NCI-H82 treated with DMSO at 0.1 percent for 48 hours (cell line): Measurements from ENCODE around the gene CADPS.

Source experiments
- DNase-seq: peaks from one replicate; lab custom pipeline; 2025; ENCODE audit not compliant: unreplicated experiment; lab: John Stamatoyannopoulos, UW

The CADPS gene

DNA sequence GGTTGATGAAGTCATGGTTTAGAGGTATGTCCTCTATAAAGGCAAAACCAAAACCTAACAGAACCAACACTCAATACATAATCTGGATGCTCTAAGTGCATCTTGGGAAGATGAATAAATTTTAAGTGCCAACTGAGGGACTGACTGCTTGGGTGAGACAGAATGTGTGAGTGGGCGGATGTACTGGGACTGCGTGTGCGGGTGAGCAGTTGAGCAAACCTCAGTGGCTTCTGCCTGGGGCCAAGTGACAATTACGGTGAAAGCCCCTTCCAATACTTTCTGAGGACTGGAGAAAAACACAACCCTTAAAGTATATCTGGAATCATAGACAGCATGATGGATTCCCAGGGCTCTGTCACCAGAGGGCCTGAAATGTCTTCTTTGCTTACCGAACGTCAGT, 421.8 kb downstream of the CADPS start:
- DNase-seq, result no peak

DNA sequence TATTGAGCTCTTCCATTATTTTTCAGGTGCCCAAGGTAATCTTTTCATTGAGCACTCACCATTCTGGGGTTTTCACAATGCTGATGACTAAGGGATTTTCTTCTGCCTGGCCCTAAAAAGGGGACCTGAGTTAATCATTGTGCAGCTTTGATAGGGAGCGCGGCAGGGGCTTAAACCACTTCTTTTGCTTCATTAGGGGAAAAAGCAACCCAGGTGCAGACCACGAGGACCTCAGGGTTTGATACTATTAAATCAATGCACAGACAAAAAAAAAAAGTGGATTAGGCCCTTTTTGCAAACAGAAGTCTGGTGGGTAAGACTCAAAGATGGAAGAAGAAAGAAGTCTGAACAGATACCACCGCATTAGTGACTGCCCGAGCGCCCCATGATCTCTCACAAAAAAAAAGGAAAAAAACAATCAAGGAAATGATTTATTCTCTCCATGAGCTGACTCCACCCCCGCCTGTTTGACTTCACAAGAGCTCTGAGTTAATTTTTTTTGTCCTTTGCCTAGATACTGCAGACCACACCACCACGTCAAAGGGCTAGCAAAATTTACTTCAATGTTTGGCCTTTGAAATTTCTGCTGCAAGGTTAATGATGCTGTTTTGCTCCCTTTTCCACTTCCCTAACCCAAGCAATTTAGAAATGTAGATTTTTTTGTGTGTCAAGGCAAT, 423.9 kb downstream of the CADPS start:
- DNase-seq, result no peak

DNA sequence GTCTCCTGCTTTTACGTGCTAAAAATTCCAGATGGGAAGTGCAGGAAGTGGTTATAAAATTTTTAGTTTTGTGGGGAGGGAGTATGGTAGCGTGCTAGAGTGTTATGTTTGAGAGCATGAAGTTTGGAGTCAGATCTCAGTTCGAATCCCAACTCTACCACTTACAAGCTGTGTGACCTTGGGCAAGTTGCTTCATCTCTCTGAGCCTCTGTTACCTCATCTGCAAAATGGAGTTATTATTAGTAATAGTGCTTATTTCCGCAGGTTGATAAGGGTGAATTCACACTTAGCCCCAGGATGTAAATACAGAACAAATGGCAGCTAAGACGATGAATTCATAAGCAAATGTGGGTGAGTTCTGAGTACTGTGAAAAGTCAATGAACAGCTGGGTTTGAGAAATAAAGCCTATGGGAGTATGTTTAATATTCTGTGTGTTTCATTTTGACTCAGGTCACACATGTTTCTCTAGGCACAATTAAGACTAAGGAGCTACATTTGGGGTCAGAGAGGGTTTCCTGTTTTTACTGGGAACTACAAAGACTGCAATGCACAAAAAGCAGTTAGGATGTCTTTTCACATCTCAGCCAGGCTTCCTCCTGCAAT, 428.8 kb downstream of the CADPS start:
- DNase-seq, result no peak

DNA sequence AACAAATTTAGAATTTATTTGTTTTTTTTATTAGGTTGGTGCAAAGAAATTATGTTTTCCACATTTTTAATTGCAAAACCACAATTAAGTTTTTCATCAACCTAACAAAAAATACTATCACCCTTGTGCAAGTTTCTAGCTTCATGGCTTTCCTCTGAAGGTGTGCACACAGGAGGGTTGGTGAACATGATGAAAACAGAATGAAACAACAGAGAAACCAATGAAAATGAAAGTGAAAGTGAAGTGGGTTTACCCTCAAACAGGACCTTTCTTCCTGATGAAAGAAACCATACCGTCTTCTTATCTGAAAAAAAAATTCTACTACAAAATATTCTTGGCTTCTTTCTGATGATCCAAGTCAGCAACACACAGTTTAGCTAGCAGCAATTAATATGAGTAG, 429.9 kb downstream of the CADPS start:
- DNase-seq, result no peak

DNA sequence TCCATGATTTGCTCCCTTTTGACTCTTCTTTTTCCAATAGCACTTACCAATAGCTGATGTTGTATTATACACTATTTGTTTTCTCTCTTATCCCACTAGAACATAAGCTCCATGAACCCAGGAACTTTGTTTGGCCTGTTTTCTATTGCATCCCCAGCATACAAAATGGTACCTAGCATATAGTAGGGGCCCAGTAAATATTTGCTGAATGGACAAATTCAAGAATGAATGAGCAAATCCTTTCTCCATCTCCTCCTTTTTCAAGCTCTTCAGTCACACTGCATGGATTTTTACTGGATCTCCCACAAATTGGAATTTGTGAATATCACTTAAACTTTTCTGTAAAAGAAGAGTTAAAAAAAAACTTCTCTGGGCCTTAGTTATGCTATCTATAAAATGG, 435.2 kb downstream of the CADPS start:
- no peak for DNase-seq

DNA sequence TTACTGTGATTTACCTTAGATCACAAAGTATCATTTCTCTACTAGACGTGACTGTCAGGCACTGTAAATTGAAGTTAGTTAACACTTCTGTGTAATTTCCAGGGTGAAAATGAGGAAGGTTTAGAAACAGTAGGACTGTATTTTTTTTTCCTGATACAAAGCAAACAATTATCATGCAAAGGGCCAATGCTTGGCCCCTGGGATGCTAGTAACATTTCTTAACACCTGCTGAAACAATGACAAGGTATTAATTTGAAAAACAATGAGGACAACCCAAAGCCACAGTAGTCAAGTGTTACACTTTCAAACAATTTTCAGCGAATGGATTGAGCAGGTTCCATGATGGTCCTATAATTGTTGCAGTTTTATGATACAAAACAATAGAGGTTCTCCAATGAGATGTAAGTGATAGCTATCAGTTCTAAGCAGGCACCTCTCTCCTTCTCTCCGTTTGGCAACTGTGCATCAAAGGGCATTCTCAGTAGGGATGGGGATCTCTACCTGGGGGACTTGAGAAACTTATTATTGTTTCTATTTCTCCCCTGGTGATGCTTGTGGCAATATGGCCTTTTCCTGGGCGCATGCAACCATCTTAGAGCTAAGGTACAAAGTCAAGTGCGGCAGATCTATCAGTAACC, 435.9 kb downstream of the CADPS start:
- no peak for DNase-seq

DNA sequence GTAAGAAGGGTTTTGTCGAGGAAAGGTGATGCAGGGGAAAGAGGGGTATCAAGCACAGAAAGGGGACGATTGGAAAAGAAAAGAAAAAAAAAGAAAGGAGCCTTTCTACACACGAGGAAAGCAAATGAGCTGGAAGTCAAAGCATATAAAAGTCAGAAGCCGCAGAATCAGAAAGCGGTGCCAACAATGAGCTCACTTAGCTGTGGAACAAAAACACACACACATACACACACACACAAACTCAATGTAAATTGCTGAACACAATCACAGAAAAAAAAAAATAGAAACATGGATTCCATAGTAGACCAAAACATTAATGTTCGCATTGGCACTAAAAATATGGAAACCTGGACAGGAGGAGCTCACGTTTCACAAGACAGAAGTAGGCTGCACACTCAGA, 438.4 kb downstream of the CADPS start:
- no peak for DNase-seq

DNA sequence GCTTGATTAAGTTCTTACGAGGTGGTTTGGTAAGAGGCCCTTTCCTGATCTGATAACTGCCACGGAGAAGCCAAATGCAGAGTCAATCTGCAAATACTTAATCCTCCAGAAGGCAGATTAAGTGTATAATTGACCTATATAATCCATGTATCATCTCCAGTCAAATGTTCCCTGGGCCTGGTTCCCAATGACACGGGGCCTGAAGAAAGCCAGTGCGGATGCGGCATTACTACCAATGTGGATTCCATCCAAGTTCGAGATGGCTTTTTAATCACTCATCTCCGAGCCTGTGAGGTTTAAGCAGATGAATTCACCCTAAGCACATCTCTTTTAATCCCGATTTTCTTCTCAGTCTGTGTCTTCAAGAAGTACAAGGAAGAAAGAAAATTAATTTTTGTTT, 441.8 kb downstream of the CADPS start:
- DNase-seq, result peak; percentile 95

DNA sequence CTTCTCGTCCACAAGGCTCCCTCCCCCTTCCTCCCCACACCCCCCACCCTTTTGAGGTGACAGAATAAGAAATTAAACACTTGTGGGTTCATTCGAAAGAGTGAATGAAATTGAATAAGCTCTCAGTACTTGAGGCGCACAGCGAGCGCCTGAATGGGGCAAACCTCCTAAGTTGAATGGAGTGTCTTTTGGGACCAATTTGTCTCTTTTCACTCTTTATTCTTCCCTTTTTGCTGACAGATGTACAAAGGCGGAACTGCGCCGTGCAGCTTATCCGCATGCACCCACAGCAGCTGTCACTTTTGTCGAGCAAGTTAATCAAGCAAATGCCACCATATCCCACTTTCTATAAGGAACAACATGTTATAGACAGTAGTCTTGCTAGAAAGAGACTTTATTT, 454.0 kb downstream of the CADPS start:
- DNase-seq, result peak; percentile 44

DNA sequence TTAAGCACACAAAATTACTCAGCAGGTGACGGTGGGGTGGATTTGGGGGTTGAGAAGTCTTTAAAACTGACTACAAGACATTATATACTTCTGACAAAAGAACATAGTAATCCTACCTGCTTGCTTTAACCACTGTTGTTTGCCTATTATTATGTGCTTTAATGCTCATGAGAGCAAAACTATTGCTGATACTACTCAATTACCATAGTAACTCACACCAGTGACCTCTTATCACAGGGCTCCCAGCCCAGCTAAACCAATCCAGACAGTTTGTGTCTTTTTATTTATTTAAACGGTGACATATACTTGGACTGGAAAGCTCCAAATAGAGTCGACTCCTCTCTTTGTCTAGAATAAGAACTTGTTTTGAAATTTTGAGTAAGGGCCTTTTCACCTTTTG, 459.1 kb downstream of the CADPS start:
- DNase-seq, result no peak

DNA sequence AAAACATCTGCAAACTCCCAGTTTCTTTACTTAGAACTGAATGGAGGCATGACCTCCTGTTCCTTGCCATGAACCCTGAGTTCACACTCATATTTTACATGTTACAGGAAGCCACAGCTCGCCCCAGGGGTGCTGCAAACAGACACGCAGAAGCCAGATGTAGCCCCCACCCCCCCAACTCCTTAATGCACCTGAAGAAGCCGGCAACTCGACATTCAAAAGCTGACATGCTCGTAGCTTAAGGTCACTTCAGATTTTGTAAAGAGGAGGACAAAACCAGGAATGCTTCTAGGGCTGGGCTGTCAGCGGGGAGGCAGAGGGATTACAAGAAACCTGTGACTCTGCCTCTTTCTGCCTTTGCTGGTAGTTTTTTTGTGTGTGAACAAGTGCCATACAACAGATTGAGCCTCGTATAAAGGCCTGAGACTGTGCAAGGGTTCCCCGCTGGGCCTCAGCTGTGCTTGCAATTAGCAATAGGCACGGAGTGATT, 459.9 kb downstream of the CADPS start:
- no peak for DNase-seq

DNA sequence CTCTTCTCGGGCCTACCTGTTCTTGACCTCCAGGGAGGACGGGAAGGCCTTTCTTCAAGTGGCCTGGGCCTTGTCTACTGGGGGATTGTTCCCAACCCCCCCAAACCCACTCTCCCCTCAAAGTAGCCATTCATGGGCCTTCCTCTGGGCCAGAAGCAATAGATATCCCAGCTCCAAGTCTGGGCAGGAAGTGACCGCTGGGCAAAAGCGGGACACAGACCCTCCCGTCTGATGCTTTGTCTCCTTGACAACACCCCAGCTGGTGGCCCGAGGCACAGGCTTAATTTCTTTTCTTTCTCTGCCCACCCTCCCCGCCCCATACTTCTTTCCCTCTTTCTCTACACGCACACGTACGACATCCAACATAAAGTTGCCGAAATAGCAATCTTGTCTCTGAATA, 460.4 kb downstream of the CADPS start:
- no peak for DNase-seq

DNA sequence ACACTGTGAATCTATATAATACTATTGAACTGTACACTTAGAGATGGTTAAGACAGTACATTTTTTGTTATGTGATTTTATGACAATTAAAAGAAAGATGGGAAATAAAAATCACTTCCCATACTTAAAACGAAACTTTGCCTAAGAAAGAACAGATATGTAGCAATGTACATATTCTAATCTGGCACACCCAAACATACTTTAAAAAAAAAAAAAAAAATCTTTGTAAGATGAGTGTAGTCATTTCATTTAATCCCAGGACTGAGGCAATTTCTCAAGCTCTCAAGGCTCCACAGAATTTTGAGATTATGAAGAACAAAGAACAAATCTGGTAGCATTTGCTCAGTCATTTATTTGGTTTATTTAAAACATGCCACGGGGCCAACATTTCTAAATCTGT, 461.5 kb downstream of the CADPS start:
- no peak for DNase-seq

DNA sequence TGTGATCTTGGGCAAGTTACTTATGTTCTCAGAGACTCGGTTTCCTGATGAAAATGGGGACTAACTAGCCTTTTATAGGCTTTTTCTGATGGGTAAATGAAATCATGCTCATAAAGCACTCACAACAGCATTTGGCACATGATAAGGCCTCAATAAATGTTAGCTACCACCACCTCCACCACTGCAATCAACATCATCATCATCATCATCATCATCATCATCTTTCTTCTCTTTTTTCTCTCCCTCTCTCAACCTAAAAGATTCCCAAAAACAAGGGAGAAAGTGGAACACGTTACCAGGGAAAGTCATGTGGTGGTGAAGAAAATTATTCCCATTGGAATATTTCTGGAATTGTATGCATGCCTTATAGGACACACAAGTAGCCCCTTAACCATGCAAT, 468.3 kb downstream of the CADPS start:
- no peak for DNase-seq

DNA sequence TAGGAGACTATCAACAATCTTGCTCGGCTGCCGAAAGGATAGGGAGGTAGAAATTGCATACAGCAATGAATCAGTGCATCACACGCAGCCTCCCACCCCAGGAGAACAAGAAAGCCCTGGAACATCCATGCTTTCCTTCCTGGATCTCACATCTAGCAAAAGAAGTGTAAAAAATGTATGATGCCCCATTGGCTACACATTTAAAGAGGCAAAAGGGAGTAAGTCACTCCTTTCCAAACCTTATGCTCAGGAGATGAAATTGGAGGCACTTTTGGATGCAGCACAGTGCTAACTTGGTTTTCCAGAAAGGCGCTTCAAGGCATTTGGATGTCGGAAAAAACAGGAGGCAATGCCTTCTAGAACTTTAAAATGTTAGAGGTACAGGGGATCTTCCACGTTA, 469.6 kb downstream of the CADPS start:
- no peak for DNase-seq

DNA sequence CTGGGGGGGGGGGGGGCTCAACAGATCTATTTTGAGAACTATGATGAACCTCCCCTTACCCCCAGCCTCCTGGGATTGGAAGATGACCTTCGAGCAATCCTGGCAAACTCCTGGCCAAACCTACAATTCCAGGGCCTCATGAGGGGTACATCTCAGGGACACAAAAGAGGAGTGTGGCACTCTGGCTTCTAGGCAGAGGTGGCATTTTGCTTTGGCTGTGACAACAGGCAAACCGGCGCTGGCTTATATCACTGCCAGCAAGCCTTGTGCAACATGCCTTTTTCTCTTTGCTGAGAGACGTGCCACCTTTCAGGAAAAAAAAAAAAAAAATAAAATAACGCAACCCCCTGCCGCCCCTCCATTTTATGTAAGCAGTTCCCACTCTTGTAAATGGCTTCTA, 470.1 kb downstream of the CADPS start:
- no peak for DNase-seq

DNA sequence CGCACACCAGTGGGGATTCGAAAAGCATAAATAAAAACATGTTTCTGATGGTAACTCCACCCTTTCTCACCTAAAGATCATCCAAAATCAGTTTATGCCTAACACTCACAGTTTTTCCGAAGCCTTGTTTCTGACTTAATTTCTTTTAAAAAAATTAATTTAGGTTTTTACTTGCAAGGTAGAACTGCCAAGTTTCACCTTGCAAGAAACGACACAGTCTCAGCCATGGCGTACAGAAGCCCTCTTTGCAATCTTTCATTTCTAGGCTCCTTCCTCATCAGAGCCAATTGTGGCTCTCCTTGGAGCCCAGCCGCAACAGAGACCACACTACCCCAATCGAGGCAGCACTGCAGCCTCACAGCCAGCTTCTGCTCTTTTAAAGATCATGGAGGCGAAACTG, 470.9 kb downstream of the CADPS start:
- DNase-seq, result no peak

DNA sequence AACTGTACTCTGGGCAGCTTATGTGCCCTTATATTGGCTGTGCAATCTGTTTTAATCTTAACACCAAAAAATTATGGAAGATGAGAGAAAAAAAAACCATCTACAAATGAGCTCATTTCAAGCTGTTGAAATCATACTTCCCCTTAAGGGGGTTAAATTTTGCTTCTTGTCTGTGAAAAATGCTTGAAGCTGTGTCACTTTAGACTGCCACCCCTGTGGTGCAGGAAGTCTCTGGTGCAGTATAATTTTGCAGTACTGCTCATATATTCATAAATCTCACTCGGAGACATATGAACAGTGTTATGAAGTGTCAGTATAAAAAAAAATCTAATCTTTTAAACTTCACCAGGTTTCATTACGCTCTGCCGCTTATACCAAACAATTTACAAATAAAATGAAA, 471.5 kb downstream of the CADPS start:
- DNase-seq, result no peak

DNA sequence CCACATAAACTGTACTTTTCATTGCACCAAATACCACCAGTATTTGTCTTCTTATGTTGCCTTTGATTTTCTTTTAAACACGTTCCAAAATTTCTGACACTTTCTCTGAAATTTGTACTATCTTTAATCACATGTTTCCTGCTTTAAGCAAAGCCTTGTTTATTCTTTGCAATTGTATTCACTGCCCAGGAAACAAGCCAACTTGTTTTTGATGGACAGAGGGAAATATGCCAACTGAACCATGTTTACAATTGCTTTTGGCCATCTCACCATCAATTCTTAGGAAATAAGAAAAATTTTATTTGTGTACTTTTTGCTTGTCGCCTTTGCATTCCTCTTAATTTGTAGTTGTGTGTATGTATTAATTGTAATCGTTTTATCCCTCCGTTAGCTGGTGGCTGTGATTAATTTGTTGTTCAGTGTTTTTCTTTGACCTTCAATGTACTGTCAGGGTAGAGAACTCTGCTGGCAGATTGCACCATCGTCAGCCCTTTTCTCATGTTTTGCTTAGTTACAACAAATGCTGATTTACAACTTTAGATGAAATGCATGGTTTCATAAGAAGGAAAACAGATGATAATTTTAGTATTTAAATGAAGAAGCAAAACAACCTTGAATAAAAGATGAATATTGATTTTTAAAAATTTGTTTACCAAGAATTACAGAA, 482.5 kb downstream of the CADPS start:
- DNase-seq, result no peak

DNA sequence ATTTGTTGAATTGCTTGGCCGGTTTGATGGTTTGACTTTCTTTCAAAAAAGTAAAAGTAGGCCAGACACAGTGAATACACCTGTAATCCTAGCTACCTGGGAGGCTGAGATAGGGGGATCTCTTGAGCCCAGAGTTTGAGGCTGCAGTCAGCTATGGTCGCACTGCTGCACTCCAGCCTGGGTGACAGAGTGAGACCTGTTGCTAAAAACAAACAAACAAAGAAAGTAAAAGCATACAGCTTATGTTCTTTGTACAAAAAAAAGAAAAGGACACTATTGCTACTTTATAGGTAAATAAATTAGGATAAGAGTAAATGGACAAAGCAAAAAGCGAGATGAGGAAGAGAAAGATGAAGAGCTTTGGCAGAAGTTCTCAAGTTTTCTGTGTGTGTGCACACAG, 488.0 kb downstream of the CADPS start:
- DNase-seq, result no peak

DNA sequence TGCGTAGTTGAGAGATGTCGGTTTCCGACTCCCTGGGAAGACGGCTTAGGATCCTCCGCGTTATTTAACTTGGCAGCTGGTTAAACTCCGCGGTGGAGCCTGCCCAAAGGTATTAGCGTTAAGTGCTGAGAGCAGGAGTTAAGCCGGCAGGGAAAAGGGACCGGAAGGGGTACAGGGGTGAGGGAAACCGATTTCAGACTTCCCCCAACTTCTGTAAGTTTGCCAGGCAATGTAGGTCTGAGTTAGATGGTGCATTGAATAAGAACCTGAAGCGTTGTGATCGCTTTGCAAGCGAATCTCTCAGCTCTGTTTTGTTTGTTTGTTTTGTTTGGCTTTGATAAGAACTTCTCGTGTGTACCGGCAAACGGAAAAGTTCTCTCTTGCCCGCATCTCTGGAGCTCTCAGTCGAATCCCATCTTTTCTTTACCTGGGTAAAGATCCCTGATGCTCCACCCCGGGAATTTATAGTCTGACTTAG, 495.9 kb downstream of the CADPS start:
- DNase-seq, result peak; percentile 56

DNA sequence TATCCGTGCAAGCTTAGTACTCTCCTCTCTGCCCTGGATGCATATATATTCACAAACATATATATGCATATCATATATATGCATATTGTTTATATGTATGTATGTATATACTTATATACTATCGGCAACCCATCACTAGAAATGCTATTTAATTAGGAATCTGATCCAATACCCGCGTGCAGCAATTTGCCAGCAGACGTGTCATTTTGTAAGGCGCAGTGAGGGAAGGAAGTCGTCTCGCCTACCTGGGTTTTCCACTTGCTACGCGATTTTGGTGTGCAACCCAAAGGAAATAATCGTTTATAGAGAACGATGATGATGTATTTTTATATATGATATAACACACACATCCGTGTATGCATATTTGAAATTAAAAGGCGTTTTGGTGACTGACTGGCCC, 496.3 kb downstream of the CADPS start:
- no peak for DNase-seq
